Uterus (tissue), 4 donors: ENCODE measurements around the gene XPC. TPM values are rescaled to one million over a fixed set of nuclear protein-coding genes. Genes with fewer than 3 reads are reported as not detected.

Experiments used
- DNase-seq, 2 donors: peaks; one replicate each; pipeline ENCODE4 v3.0.0-alpha.2; 2019 to 2020
- H3K27ac ChIP-seq, 2 donors: fragments of 200-600 bp; sonication (generic); 1 replicate in 1 of 2; 2 replicates in 1 of 2; pipeline ENCODE4 v1.5.1; 2016 to 2018
- H3K27me3 ChIP-seq, 2 donors: fragments of 200-600 bp; sonication (generic); one replicate each; pipeline ENCODE4 v1.5.1; 2018 to 2019; ENCODE audit warnings: control low read depth in 1 of 2
- H3K36me3 ChIP-seq, 2 donors: fragments of 200-600 bp; sonication (generic); one replicate each; pipeline ENCODE4 v1.5.1; 2019; ENCODE audit warnings: control low read depth in 1 of 2
- H3K4me1 ChIP-seq, 2 donors: fragments of 200-600 bp; sonication (generic); one replicate each; pipeline ENCODE4 v1.5.1; 2018 to 2019; ENCODE audit warnings: control low read depth in 1 of 2
- H3K4me3 ChIP-seq, 2 donors: fragments of 200-600 bp; sonication (generic); 1 replicate in 1 of 2; 2 replicates in 1 of 2; pipeline ENCODE4 v1.5.1; 2018 to 2019; ENCODE audit warnings: mild to moderate bottlenecking in 1 of 2
- H3K9me3 ChIP-seq, 2 donors: fragments of 200-600 bp; sonication (generic); one replicate each; pipeline ENCODE4 v1.5.1; 2019; ENCODE audit warnings: control low read depth in 1 of 2
- POLR2A ChIP-seq, 2 donors: fragments of 450-650 bp; IDR thresholded peaks; one replicate each; pipeline ENCODE4 v1.6.1; 2016; ENCODE audit warnings: antibody characterized with exemption in 2 of 2, mild to moderate bottlenecking in 1 of 2, moderate library complexity in 1 of 2
- intact Hi-C: fragments of 100-400 bp; cut with DNase I; formaldehyde crosslinking; loops from one replicate; pipeline ENCODE4 v1.15.1; 2023; ENCODE audit warnings: low total_unique reads
- total RNA-seq, 4 donors: library from RNA; depleted of rRNA in 3 of 4; stranded (reverse); fragments of >200 nt in 3 of 4; gene quantifications; one replicate each; pipeline versions ENCODE4 v1.1.0 to v1.2.4, GENCODE V29; 2014 to 2023
- TF ChIP-seq, protein P1 (sequence below), 4 experiments: fragments of 200-600 bp in 2 of 4; fragments of 450-650 bp in 2 of 4; sonication (generic) in 2 of 4; IDR thresholded peaks; one replicate each; pipeline ENCODE4 v1.5.1; 2016 to 2019; ENCODE audit warnings: antibody characterized with exemption in 4 of 4, mild to moderate bottlenecking in 2 of 4, moderate library complexity in 1 of 4
- donor health status: DM: yes; HTN: yes; CAD: no.

The XPC gene
- total RNA-seq, 4 donors from 2014 or later, result 15.3 to 85.8 (median 48.5) TPM

GRCh38 chr3:14172496-14172895 is 5.9 kb downstream of the XPC start:
- no peak overlapping the region for H3K4me3 ChIP-seq
- no peak overlapping the region for H3K27ac ChIP-seq
- H3K9me3 ChIP-seq, result no peaks in the 10 kb centered on the region
- H3K4me1 ChIP-seq, result peaks cover 2 to 3% of the 10 kb centered on the region in 2 donors
- intact Hi-C loops, result loop anchor here (10.0 kb wide), 1 partner anchor 48 kb away; the partner anchor contains the start of genes CHCHD4 and TMEM43
- H3K36me3 ChIP-seq, result no peaks in the 10 kb centered on the region
- no peaks in the 10 kb centered on the region for H3K27me3 ChIP-seq
- DNase-seq, result no peak
- TF ChIP-seq, protein P1, sequence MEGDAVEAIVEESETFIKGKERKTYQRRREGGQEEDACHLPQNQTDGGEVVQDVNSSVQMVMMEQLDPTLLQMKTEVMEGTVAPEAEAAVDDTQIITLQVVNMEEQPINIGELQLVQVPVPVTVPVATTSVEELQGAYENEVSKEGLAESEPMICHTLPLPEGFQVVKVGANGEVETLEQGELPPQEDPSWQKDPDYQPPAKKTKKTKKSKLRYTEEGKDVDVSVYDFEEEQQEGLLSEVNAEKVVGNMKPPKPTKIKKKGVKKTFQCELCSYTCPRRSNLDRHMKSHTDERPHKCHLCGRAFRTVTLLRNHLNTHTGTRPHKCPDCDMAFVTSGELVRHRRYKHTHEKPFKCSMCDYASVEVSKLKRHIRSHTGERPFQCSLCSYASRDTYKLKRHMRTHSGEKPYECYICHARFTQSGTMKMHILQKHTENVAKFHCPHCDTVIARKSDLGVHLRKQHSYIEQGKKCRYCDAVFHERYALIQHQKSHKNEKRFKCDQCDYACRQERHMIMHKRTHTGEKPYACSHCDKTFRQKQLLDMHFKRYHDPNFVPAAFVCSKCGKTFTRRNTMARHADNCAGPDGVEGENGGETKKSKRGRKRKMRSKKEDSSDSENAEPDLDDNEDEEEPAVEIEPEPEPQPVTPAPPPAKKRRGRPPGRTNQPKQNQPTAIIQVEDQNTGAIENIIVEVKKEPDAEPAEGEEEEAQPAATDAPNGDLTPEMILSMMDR (IDR thresholded peaks at IDR 0.05), result no peak
- no peak for TF ChIP-seq POLR2A (IDR thresholded peaks at IDR 0.05)

DNA sequence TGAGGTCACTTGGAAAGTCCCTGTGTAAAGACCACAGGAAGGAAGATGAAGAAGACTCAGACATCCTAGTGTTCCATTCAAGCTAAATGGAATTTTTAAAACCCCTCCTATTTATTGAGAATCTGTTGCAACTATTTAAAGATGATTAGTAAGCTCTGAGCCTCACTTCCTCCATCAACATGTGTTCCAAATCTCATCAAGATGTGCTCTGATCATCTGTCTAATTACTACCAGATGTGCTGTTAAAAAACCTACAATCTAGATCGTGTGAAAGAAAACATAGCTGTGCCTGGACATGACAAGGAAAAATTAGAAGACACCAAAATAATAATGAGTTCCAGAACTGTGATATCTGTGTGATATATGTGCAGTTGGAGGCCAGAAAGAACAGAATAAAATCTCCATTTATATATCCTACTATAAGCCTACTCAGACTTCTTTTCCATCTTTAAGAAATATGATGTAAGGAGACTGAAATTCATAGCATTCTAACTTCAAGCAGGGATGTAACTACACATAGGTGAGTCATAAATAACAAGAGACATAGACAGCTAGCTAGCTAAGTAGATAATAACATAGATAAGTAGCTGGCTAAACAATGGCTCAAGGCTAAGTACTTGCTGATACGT is 7.8 kb downstream of the XPC start:
- no peaks in the 10 kb centered on the region for H3K27me3 ChIP-seq
- TF ChIP-seq, protein P1 (IDR thresholded peaks at IDR 0.05), result no peak
- no peak for TF ChIP-seq POLR2A (IDR thresholded peaks at IDR 0.05)
- H3K36me3 ChIP-seq, result no peaks in the 10 kb centered on the region
- H3K4me1 ChIP-seq, result no peaks in the 10 kb centered on the region
- H3K9me3 ChIP-seq, result no peaks in the 10 kb centered on the region
- no peak overlapping the region for H3K27ac ChIP-seq
- intact Hi-C loops, result loop anchor here (10.0 kb wide), 1 partner anchor 46 kb away; the partner anchor contains the start of genes CHCHD4 and TMEM43
- H3K4me3 ChIP-seq, result no peak overlapping the region
- DNase-seq, result no peak

DNA sequence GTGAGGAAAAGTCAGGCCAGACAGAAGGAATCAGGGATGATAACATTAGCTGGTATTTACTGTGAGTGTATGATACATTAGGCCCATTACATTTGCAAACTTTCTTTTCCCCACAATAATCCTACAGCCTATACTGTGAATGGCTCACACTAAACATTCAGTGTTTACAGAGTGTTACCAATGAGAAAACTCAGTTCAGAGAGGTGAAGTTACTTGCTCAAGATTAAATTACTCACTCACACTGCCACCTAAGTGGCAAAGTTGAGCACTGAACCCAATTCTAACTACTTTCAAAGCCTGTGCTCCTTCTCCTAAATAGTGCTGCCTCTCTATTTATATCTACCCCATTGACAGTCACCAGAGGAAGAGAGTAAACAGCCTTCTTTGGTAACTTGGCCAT is 8.5 kb downstream of the XPC start:
- H3K4me1 ChIP-seq, result no peaks in the 10 kb centered on the region
- no peaks in the 10 kb centered on the region for H3K27me3 ChIP-seq
- no peak overlapping the region for H3K4me3 ChIP-seq
- H3K27ac ChIP-seq, result no peak overlapping the region
- H3K36me3 ChIP-seq, result no peaks in the 10 kb centered on the region
- TF ChIP-seq, protein P1 (IDR thresholded peaks at IDR 0.05), result no peak
- TF ChIP-seq POLR2A (IDR thresholded peaks at IDR 0.05), result no peak
- no peaks in the 10 kb centered on the region for H3K9me3 ChIP-seq
- intact Hi-C loops, result loop anchor here (10.0 kb wide), 1 partner anchor 45 kb away; the partner anchor contains the start of genes CHCHD4 and TMEM43
- DNase-seq, result no peak

- intact Hi-C loops, result no loop called here
- TF ChIP-seq POLR2A (IDR thresholded peaks at IDR 0.05), result no peak
- TF ChIP-seq, protein P1 (IDR thresholded peaks at IDR 0.05), result no peak
- no peaks in the 10 kb centered on the region for H3K9me3 ChIP-seq
- H3K4me1 ChIP-seq, result no peaks in the 10 kb centered on the region
- no peaks in the 10 kb centered on the region for H3K36me3 ChIP-seq
- no peak overlapping the region for H3K4me3 ChIP-seq
- H3K27ac ChIP-seq, result no peak overlapping the region
- DNase-seq, result no peak
- H3K27me3 ChIP-seq, result no peaks in the 10 kb centered on the region
Observed at GRCh38 chr3:14169435-14169834, 9.0 kb downstream of the XPC start.

- no peaks in the 10 kb centered on the region for H3K4me1 ChIP-seq
- TF ChIP-seq, protein P1 (IDR thresholded peaks at IDR 0.05), result no peak
- TF ChIP-seq POLR2A (IDR thresholded peaks at IDR 0.05), result no peak
- H3K27me3 ChIP-seq, result no peaks in the 10 kb centered on the region
- no peak for DNase-seq
- intact Hi-C loops, result no loop called here
- peaks cover 0 to 2% of the 10 kb centered on the region in 2 donors for H3K9me3 ChIP-seq
- H3K27ac ChIP-seq, result no peak overlapping the region
- H3K4me3 ChIP-seq, result no peak overlapping the region
- no peaks in the 10 kb centered on the region for H3K36me3 ChIP-seq
Observed at GRCh38 chr3:14166877-14167603, 11.4 kb downstream of the XPC start.
